GM23248 (cell line): ENCODE data around the gene CRB1.

Source experiments
- EZH2 ChIP-seq: fragments of 200-600 bp; sonication (generic); IDR thresholded peaks from 2 replicates; pipeline ENCODE4 v1.6.1; 2018; ENCODE audit warnings: antibody characterized with exemption, mild to moderate bottlenecking; ENCODE audit not compliant: insufficient read depth, poor library complexity, severe bottlenecking
- EZH2phosphoT487 ChIP-seq: fragments of 200-600 bp; sonication (generic); IDR thresholded peaks from 2 replicates; pipeline ENCODE4 v1.6.1; 2018; ENCODE audit warnings: antibody characterized with exemption, moderate library complexity, mild to moderate bottlenecking, low read depth; ENCODE audit not compliant: insufficient read depth

DNA sequence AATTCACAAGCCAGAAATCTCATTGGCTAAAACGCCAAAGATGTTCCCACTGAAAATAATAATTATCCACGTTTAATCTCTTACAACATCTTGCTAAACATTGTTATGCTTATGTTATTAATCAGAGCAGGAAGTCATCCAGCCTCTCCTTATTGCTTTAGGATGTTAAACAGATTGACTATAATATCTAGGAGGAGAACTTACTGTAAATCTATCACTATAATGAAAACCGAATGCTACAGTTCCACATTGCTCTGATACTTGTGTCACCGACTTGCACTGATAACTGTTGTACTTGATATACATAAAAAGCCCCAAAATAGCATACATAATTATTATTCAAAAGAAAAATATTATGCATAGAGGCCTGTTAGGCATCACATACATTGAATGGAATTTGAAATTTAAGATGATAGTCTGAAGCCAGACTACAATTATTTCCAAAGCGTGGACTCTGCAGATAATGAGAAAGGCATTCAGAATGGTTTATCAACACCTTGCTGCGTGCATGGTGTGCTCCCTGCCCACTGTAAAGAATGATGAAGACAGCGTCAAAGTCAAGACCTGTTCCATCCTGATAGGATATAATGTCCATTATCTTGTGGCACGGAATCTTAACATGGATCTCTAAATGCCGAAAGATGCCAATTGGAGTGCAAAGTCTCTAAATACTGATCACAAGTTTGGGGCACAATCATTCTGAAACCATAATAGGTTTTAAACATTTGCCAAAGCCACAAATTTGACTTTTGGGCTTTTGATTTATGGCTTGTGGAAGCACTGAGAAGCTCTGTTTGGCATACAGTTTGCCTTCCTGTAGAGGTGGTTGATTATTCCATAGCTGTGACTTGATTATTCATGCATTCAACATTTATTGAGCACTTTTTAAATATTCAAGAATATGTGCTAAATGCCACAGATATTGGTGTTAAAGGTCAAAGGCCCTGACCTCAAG lies 71.3 kb downstream of the CRB1 start:
- TF ChIP-seq EZH2 (no peak), EZH2phosphoT487 (no peak)
